Kidney capillary endothelial cell (primary cell): ENCODE results near the gene NECTIN1.

Source experiments
- DNase-seq: peaks from one replicate; pipeline ENCODE4 v3.0.0-alpha.2; 2018; ENCODE audit warnings: low spot score

The NECTIN1 gene

GRCh38 chr11:119691701-119692539 lies 37.1 kb downstream of the NECTIN1 start:
- no peak for DNase-seq

- DNase-seq: no peak
Observed at GRCh38 chr11:119691020-119691666, 37.9 kb downstream of the NECTIN1 start.

GRCh38 chr11:119689302-119689701 lies 39.7 kb downstream of the NECTIN1 start:
- no peak for DNase-seq

- no peak for DNase-seq
Observed at GRCh38 chr11:119688356-119688755, 40.6 kb downstream of the NECTIN1 start.

GRCh38 chr11:119687373-119688046 lies 41.5 kb downstream of the NECTIN1 start:
- DNase-seq: no peak

GRCh38 chr11:119686177-119686882 lies 42.7 kb downstream of the NECTIN1 start:
- no peak for DNase-seq

- no peak for DNase-seq
Observed at GRCh38 chr11:119685111-119685746, 43.8 kb downstream of the NECTIN1 start.

- peak; percentile 87 for DNase-seq
Observed at GRCh38 chr11:119684361-119685110, 44.5 kb downstream of the NECTIN1 start.

- DNase-seq: no peak
Observed at GRCh38 chr11:119683783-119684182, 45.2 kb downstream of the NECTIN1 start.

DNA sequence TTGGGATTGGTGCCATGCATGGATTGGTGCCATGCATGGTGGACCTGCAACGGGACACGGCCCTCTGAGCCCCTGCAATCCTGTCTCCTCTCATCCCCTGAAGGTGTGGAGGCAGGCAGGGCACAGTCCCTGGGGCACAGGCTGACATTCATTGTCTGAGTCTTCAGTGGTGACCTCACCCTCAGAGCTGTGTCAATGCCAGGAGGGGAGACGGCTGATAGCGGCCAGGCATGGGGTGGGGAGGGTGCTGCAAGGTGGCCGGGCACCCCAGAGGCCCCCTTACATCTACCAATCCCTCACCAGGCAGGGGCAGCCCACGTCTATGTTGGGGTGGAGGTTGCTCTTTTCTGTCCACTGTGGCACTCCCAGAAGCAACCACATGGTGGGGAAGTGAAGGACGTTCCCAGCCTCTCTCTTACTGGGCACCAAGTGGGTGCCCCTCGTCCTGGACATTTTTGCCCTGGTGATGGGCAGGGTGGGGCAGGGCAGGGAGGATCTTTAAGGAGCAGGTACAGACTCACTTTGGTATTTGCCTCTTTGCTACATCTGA lies 47.6 kb downstream of the NECTIN1 start:
- no peak for DNase-seq

DNA sequence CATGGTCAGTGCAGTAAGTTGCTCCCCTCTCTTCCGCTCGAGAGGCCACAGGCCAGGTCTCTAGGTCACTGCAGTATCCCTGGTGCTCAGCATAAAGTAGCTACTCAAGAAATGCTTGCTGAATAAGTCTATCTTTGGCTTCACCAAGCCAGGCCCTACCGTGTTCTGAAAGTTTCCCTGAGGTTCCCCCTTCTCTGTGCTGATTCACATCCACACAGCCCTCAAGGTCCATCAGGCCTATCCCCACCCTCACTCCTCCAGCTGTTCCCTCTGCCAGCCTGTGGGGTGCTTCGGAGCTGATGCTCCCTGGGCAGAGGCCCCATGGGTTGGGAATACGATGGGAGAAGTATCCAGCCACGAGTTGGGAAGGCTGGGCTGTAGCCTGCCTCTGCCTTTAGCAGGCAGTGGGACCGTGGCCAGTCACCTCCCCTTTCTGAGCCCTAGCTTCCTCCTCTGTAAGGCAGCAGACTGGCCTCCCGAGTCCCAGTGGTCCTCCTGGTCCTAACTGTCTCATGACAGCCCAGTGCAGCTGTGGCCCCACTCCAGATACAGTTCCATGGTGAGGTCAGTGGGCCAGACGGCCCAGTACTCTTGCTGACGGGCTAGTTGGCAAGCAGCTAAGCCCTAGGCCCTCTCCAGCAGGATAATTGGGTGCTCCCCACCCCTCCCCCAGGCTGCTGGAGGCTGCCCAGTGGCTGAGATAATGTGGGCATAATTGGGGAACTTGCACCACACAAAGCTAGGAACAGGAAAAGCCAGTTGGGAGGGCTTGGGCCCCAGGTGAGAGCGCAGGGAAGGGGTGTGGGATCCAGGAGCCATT lies 48.2 kb downstream of the NECTIN1 start:
- no peak for DNase-seq

DNA sequence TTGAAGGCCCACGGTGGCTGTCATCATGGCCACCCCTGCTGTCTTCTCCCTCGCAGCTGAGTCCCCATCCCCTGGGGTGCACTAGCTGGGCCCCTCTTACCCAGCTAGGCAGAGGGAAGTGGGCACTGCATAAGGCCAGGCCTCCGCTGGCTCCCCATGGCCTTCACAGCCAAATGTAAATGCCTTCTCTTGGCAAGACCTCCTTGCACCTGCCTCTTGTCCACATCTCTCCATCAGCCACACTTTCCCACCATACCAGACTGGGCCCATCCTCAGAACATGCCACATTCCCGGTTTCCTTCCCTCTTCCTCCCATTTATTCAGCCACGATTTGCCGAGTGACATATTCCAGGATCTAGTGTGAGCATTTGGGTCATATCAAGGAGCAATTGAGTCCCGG lies 49.7 kb downstream of the NECTIN1 start:
- no peak for DNase-seq

DNA sequence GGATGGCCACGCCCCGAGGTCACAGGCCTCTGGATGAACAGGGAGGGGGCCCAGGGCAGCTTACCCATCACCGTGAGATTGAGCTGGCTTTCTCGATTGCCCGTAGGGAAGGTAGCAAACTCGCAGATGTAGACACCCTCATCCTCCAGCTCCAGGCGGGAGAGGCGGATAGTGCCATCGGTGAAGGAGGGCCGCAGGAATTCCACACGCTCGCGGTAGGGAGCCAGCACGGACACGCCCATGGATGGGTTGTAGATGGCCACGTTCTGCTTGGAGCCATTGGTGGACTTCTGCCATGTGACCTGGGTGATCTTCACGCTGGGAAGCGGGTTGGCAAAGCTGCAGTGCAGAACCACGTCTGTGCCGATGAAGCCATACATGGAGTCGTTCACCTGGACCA lies 50.6 kb downstream of the NECTIN1 start:
- no peak for DNase-seq

DNA sequence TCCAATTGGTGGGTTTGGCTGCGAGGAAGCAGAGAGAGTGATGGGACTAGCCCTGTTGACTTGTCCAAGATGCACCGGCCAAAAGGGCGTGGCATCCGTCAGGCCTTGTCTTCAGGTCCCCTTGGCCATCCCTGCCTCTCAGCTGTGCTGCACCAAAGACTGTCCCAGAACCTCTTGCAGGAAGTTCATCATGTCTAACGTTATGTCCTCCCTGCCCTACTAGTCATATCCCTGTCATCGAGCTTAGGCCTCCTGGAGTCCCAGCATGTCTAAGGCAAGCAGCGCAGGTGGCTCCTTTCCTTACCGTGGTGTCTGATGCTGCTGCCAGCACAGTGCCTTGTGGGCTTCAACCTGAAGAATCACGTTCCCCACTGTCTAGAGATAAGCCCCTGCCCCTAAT lies 51.2 kb downstream of the NECTIN1 start:
- no peak for DNase-seq

- peak; percentile 62 for DNase-seq
Observed at GRCh38 chr11:119676461-119677020, 52.5 kb downstream of the NECTIN1 start.

- DNase-seq: no peak
Observed at GRCh38 chr11:119673759-119674336, 55.2 kb downstream of the NECTIN1 start.

DNA sequence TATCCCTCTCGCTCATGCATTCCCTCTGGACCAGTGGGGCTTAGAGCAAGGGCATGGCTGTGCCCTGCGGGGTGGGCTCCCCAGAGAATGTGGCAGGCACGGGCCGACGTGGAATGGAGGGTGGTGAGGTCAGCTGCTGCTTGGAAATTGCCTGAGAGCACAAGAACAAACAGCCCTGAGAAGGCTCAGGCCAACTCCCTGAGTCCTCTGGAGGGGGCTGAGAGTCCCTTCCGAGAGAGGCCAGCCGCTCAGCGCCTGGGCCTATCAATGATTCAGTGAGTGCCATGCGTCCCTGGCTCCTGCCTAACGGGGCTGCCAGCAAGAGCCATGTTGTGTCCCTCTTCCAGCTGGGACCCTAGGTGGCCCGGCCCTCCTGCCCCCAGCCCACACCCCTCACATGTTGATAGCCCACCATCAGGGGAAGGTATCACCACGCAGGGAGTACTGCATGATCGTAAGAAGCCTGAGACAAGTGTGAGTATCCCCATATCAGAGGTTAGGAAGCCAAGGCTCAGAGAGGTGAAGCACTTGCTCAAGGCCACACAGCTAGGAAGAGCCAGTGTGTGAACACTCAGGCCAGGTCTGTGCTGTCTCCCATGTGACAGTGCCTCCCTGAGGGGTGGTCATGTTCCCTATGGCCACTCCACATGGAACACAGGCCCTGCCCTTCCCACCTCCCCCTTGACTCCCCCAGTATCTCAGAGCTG lies 55.8 kb downstream of the NECTIN1 start:
- DNase-seq: no peak

DNA sequence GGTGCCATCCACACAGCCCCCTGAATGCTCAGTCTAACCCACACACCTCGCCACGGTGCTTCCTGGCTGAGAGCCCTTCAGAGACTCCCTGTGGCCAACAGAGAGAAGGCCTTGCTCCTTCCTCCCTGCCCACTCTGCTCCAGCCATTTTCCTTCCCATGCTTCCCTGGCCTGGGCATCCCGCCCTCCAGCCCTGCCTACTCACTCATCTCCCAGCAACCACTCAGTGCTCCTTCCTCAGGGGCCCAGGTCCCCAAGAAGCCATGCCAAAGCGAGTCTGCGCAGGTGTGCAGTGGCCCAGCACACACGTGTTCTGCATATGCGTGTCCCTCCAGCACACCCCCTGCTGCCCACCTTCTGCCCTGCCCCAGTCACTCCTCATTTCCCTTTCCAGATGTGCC lies 56.4 kb downstream of the NECTIN1 start:
- DNase-seq: no peak
